Heart right ventricle (tissue), 16 donors: ENCODE results near the gene LARP6. TPM values are rescaled to one million over a fixed set of nuclear protein-coding genes. Genes with fewer than 3 reads are reported as not detected.
"Not testable (repeated sequence)": the region's sequence is repeated elsewhere in the genome, so short reads cannot be mapped to it uniquely, and the experiment has no call there.

Experiments
- ATAC-seq, 8 donors: fragments of 200-7000 bp; cut with Tn5 transposase; one replicate each; pipeline ENCODE4 v1.9.1; 2020; ENCODE audit warnings: mild to moderate bottlenecking in 8 of 8, moderate library complexity in 8 of 8, moderate number of reproducible peaks in 1 of 8
- DNase-seq, 2 donors: peaks; one replicate each; pipeline ENCODE4 v3.0.0-alpha.2; 2020
- H3K27ac ChIP-seq, 10 donors: fragments of 200-600 bp; sonication (generic) in 2 of 10; one replicate each; pipeline versions ENCODE4 v1.5.0 to v1.8.0; 2020 to 2022; ENCODE audit warnings: mild to moderate bottlenecking in 3 of 10
- H3K27me3 ChIP-seq, 7 donors: fragments of 200-600 bp; one replicate each; pipeline ENCODE4 v1.8.0; 2021 to 2022; ENCODE audit warnings: mild to moderate bottlenecking in 2 of 7
- H3K36me3 ChIP-seq, 9 donors: fragments of 200-600 bp; sonication (generic) in 1 of 9; one replicate each; pipeline versions ENCODE4 v1.5.0 to v1.8.0; 2020 to 2022; ENCODE audit warnings: mild to moderate bottlenecking in 2 of 9
- H3K4me1 ChIP-seq, 9 donors: fragments of 200-600 bp; sonication (generic) in 1 of 9; one replicate each; pipeline versions ENCODE4 v1.5.0 to v1.8.0; 2020 to 2022; ENCODE audit warnings: mild to moderate bottlenecking in 4 of 9
- H3K4me3 ChIP-seq, 10 donors: fragments of 200-600 bp; sonication (generic) in 2 of 10; one replicate each; pipeline versions ENCODE4 v1.5.0 to v1.8.0; 2020 to 2022; ENCODE audit warnings: mild to moderate bottlenecking in 7 of 10, moderate library complexity in 2 of 10
- H3K9me3 ChIP-seq, 11 donors: fragments of 200-600 bp in 10 of 11; sonication (generic) in 2 of 11; one replicate each; pipeline versions ENCODE4 v1.5.0 to v1.8.0; 2013 to 2022; ENCODE audit warnings: mild to moderate bottlenecking in 2 of 11, control low read depth in 1 of 11, moderate library complexity in 1 of 11
- WGBS, 2 donors: extraction: QIAGEN DNeasy Blood & Tissue Kit; methylation state at CpG; one replicate each; pipeline ENCODE4 v1.1.7; 2013; ENCODE audit warnings: inconsistent platforms in 1 of 2; 5-methylcytosine and 5-hydroxymethylcytosine counted together
- intact Hi-C, 10 donors: fragments of 100-400 bp; cut with DNase I; formaldehyde crosslinking; loops; one replicate each; pipeline versions ENCODE4 v1.11.1 to v1.14.2; 2022
- polyA plus RNA-seq, 2 donors: library from polyadenylated mRNA; stranded (reverse); fragments of 200-250 nt; gene quantifications; one replicate each; pipeline ENCODE4 v1.2.3, GENCODE V29; 2013
- total RNA-seq, 10 donors: library from RNA; stranded (reverse); fragmentation: NEBNext Ultra II Directional in 3 of 10; extraction: Animal tissue kit (Norgen Biotek cat#: 25700) in 3 of 10; gene quantifications; one replicate each; pipeline versions ENCODE4 v1.2.1 to v1.2.4, GENCODE V29; 2021 to 2023
- TF ChIP-seq, protein P1 (sequence below), 9 donors: fragments of 200-600 bp; sonication (generic) in 2 of 9; IDR thresholded peaks; one replicate each; pipeline versions ENCODE4 v1.5.0 to v1.8.0; 2021 to 2022; ENCODE audit warnings: antibody characterized with exemption in 9 of 9, mild to moderate bottlenecking in 5 of 9, moderate library complexity in 1 of 9
- donor health status: Arrhythmogenic right ventricular cardiomyopathy.
- donor health status: ischemic (EF 13 %, LVEDD 7.1; RV severe dilation, severe dysfunction).
- donor health status: healthy with polysubstance abuse.
- donor health status: DM: no; HTN: yes; CAD: no.
- donor health status: DM: no; HTN: no; CAD: no.
- donor health status: ischemic (EF 25% LVEDD 6.9; RV normal size, moderate dysfunction).
- donor health status: ischemic (EF 25% LVEDD 5.7; RV mildly dilated, moderate dysfunction).
- donor health status: healthy.
- donor health status: DM: yes; HTN: yes; CAD: no.
- donor health status: Ischemic cardiomyopathy.
- donor health status: ischemic (EF 35%, LVEDD 5.7; RV mildly dilated, moderate dysfunction).
- donor health status: nonischemic (EF 11% LVEDD 7.7; RV severe dilation, severe dysfunction).
- donor health status: DM: yes; HTN: yes; CAD: no.
- donor health status: PGD.
- donor health status: ischemic (EF 29% LVEDD 5.4; RV normal size, mild dysfunction).
- donor health status: nonischemic (EF 23%, LVEDD 6.1; RV moderate dilation, normal function).

Gene LARP6
- total and polyA plus RNA-seq, 12 donors, result 22.8 to 86.2 (median 38.9) TPM

DNA sequence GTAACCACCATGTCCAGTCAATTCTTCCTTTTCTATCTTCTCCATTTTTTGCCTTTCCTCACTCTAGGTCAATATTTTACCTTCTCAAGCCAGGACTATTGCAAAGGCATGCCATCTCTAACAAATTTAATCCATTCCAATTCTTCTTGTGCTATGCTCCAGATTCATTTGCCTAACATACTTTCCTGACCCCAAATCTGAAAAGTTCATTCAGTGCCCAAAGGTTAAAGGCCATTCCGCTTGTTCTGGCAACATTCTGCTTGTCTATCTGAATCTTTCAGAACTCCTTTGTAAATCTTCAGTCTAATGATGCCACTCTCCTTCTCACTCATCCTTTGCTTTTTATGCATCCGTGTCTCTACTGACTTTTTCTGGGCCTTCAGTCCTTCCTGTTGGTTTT is 22.7 kb upstream of the LARP6 start:
- Histone ChIP-seq H3K9me3 (no peaks in the 10 kb centered on the region), H3K4me3 (no peak overlapping the region), H3K4me1 (peaks cover 0 to 5% (median 0%) of the 10 kb centered on the region in 9 donors), H3K36me3 (peaks cover 0 to 5% (median 0%) of the 10 kb centered on the region in 9 donors), H3K27me3 (no peaks in the 10 kb centered on the region), H3K27ac (no peak overlapping the region)
- ATAC-seq (no peak), DNase-seq (no peak)
- TF ChIP-seq, protein P1, sequence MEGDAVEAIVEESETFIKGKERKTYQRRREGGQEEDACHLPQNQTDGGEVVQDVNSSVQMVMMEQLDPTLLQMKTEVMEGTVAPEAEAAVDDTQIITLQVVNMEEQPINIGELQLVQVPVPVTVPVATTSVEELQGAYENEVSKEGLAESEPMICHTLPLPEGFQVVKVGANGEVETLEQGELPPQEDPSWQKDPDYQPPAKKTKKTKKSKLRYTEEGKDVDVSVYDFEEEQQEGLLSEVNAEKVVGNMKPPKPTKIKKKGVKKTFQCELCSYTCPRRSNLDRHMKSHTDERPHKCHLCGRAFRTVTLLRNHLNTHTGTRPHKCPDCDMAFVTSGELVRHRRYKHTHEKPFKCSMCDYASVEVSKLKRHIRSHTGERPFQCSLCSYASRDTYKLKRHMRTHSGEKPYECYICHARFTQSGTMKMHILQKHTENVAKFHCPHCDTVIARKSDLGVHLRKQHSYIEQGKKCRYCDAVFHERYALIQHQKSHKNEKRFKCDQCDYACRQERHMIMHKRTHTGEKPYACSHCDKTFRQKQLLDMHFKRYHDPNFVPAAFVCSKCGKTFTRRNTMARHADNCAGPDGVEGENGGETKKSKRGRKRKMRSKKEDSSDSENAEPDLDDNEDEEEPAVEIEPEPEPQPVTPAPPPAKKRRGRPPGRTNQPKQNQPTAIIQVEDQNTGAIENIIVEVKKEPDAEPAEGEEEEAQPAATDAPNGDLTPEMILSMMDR (IDR thresholded peaks at IDR 0.05), result no peak
- 70 to 86% methylated on average over 2 of the region's 2 CpGs for WGBS, 2 donors
- intact Hi-C loops, result loop anchor here in 8 of 10 donors (5.0 to 10.0 kb wide), 5 partner anchors 49 to 202 kb away; no protein-coding TSS in a partner anchor

- 75 to 79% methylated on average over 3 of the region's 3 CpGs for WGBS, 2 donors
- intact Hi-C loops, result loop anchor here in 8 of 10 donors (5.0 to 10.0 kb wide), 5 partner anchors 49 to 201 kb away; no protein-coding TSS in a partner anchor
- no peak for DNase-seq
- TF ChIP-seq, protein P1 (IDR thresholded peaks at IDR 0.05), result no peak
- Histone ChIP-seq H3K36me3 (no peaks in the 10 kb centered on the region), H3K4me3 (no peak overlapping the region), H3K27ac (no peak overlapping the region), H3K9me3 (no peaks in the 10 kb centered on the region), H3K4me1 (peaks cover 0 to 5% (median 0%) of the 10 kb centered on the region in 9 donors), H3K27me3 (no peaks in the 10 kb centered on the region)
- no peak for ATAC-seq
Measured at GRCh38 chr15:70876011-70876410, 22.1 kb upstream of the LARP6 start.

DNA sequence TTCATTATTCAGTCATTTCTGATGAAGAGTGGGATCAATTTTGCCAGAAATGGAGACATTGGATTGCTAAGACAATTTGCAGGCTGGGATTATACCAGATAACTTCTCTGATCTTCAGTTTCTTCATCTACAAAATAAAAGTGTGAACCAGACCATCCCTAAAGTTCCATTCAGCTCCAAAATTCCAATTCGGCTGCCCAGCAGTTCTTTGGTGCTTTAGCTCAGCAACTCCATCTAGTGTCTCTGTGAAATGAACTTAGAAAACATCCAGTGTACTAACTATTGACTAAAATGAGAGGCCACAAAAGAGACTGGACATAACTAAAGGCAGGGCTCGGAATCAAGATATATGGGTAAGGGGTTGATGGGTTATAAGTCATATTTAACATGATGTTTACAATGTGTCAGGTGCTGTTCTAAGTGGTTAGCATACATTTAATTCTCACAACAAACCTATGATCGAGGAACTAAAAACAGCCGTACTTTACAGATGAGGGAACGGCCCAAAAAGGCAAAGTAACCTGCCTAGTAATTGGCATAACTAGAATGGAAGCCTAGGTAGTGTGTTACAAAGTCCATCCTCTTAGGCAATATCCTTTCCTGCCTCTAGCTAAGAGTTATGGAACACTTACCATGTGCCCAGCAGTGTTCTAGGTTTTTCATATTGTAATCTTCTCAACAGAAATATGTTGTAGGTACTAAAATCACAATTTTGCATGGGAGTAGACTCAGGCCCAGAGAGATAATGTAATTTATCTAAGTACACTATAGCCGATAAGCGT is 21.2 kb upstream of the LARP6 start:
- Histone ChIP-seq H3K27ac (no peak overlapping the region), H3K4me3 (no peak overlapping the region), H3K36me3 (no peaks in the 10 kb centered on the region), H3K4me1 (peaks cover 0 to 11% (median 5%) of the 10 kb centered on the region in 9 donors), H3K27me3 (no peaks in the 10 kb centered on the region), H3K9me3 (no peaks in the 10 kb centered on the region)
- intact Hi-C loops, result loop anchor here in 9 of 10 donors (1.0 to 10.0 kb wide), 8 partner anchors 48 to 200 kb away; no protein-coding TSS in a partner anchor
- peak in 1 of 2 donors; percentile 21 for DNase-seq
- WGBS, 2 donors, result 80 to 81% methylated on average over 7 of the region's 7 CpGs
- ATAC-seq, result peak in 7 of 8 donors; percentile 34 to 72 (median 56)
- TF ChIP-seq, protein P1 (IDR thresholded peaks at IDR 0.05), result peak in 8 of 9 donors; percentile 45 to 77 (median 63)

DNA sequence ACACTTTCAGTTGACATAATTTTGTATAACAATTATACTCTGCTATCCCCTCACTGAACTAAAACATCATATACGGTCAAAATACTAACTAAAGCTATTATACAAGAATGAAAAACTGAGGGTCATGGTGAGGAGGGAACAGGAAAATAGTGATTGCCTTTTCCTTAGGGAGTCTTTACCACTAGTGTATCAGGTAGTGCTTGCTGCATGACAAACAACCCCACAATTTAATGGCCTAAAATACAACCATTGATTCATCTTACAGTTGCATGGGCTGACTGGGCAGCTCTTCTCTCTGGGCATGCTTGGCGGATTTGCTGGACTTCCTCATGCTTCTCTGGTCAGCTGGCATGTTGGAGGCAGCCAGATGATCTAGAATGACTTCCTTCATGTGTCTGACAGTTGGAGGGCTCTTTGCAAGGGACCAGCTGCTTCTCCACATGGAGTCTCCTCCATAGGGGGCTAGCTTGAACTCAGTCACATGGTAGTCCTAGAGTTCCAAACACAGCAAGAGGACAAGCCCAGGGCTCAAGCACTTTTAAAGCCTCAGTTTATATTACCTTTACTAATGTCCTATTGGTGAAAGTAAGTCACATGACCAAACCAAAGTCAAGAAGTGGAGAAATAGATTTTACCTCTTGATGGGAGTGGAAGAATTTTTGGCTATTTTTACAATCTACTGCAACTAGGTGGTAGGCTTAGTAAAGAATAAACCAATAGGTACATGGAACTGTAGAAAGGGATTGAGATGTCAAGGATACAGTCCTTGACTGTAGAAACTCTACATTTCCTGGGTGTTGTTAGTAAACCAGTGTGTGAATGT is 19.5 kb upstream of the LARP6 start:
- Histone ChIP-seq H3K4me1 (peaks cover 0 to 29% (median 23%) of the 10 kb centered on the region in 9 donors), H3K27me3 (no peaks in the 10 kb centered on the region), H3K4me3 (no peak overlapping the region), H3K36me3 (no peaks in the 10 kb centered on the region), H3K27ac (no peak overlapping the region), H3K9me3 (no peaks in the 10 kb centered on the region)
- intact Hi-C loops, result loop anchor here in 6 of 10 donors (1.0 to 10.0 kb wide), 6 partner anchors 47 to 199 kb away; no protein-coding TSS in a partner anchor
- DNase-seq (no peak), ATAC-seq (no peak)
- TF ChIP-seq, protein P1 (IDR thresholded peaks at IDR 0.05), result no peak
- WGBS, 2 donors, result 94 to 99% methylated on average over 2 of the region's 2 CpGs

DNA sequence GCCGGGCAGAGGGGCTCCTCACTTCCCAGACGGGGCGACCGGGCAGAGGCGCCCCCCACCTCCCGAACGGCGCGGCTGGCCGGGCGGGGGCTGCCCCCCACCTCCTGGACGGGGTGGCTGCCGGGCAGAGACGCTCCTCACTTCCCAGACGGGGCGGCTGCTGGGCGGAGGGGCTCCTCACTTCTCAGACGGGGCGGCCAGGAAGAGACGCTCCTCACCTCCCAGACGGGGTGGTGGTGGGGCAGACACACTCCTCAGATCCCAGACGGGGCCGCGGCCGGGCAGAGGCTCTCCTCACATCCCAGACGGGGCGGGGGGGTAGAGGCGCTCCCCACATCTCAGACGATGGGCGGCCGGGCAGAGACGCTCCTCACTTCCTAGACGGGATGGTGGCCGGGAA is 17.5 kb upstream of the LARP6 start:
- not testable (repeated sequence) for ATAC-seq, H3K9me3 ChIP-seq, DNase-seq, H3K27ac ChIP-seq, H3K27me3 ChIP-seq, H3K36me3 ChIP-seq, H3K4me3 ChIP-seq
- peaks cover 0 to 42% (median 37%) of the 10 kb centered on the region in 9 donors for H3K4me1 ChIP-seq
- intact Hi-C loops, result loop anchor here in 4 of 10 donors (5.0 to 10.0 kb wide), 3 partner anchors 187 to 197 kb away; no protein-coding TSS in a partner anchor
- 96% methylated on average over 33 to 34 of the region's 34 CpGs for WGBS, 2 donors
